Smooth muscle cell (in vitro differentiated cells): Measurements from ENCODE around the gene FAM219A. TPM values are rescaled to one million over a fixed set of nuclear protein-coding genes. Genes with fewer than 3 reads are reported as not detected.
A peak's percentile ranks its signal among the peaks of the same experiment; 100 is the strongest.

ENCODE experiments used
- DNase-seq: peaks from one replicate; lab custom pipeline; 2025; ENCODE audit not compliant: unreplicated experiment; lab: John Stamatoyannopoulos, UW
- H2AFZ ChIP-seq: fragments of 200-600 bp; sonication (generic); 2 replicates; pipeline ENCODE4 v1.6.0; 2016; ENCODE audit warnings: antibody characterized with exemption, low read depth, mild to moderate bottlenecking
- H3F3A ChIP-seq: fragments of 200-600 bp; sonication (generic); 2 replicates; pipeline ENCODE4 v1.6.0; 2017; ENCODE audit warnings: antibody characterized with exemption, low read depth
- H3K27ac ChIP-seq: fragments of 200-600 bp; sonication (generic); 2 replicates; pipeline ENCODE4 v1.5.1; 2016; ENCODE audit warnings: low read depth, mild to moderate bottlenecking
- H3K27me3 ChIP-seq: fragments of 200-600 bp; sonication (generic); 2 replicates; pipeline ENCODE4 v1.6.1; 2016; ENCODE audit warnings: low read depth, mild to moderate bottlenecking
- H3K36me3 ChIP-seq: fragments of 200-600 bp; sonication (generic); 2 replicates; pipeline ENCODE4 v1.5.1; 2016; ENCODE audit warnings: low read depth
- H3K4me1 ChIP-seq: fragments of 200-600 bp; sonication (generic); 2 replicates; pipeline ENCODE4 v1.5.1; 2016; ENCODE audit warnings: low read depth
- H3K4me2 ChIP-seq: fragments of 200-600 bp; sonication (generic); 2 replicates; pipeline ENCODE4 v1.6.0; 2016; ENCODE audit warnings: mild to moderate bottlenecking
- H3K4me3 ChIP-seq: fragments of 200-600 bp; sonication (generic); 2 replicates; pipeline ENCODE4 v1.5.1; 2016; ENCODE audit warnings: mild to moderate bottlenecking
- H3K79me2 ChIP-seq: fragments of 200-600 bp; sonication (generic); 2 replicates; pipeline ENCODE4 v1.6.0; 2016; ENCODE audit warnings: low read depth, mild to moderate bottlenecking
- H3K9ac ChIP-seq: fragments of 200-600 bp; sonication (generic); 2 replicates; pipeline ENCODE4 v1.6.0; 2016; ENCODE audit warnings: low read depth
- H3K9me3 ChIP-seq: fragments of 200-600 bp; sonication (generic); replicated peaks from 2 replicates; pipeline ENCODE4 v1.5.1; 2016; ENCODE audit warnings: low read depth
- H4K20me1 ChIP-seq: fragments of 200-600 bp; sonication (generic); 2 replicates; pipeline ENCODE4 v1.6.0; 2016; ENCODE audit warnings: low read depth
- WGBS: methylation state at CpG from one replicate; pipeline ENCODE4 v1.1.7; 2016; ENCODE audit warnings: low lambda C conversion rate; 5-methylcytosine and 5-hydroxymethylcytosine counted together
- polyA plus RNA-seq: library from polyadenylated mRNA; unstranded; fragments of >200 nt; fragmentation: Nextera tagmentation; extraction: Ambion mirVana; gene quantifications from 2 replicates; pipeline ENCODE4 v1.2.1, GENCODE V29; 2016
- total RNA-seq: library from RNA; depleted of rRNA; stranded (reverse); fragments of >200 nt; gene quantifications from 2 replicates; pipeline ENCODE4 v1.2.3, GENCODE V29; 2014
- TF ChIP-seq, protein P1 (sequence below): fragments of 200-600 bp; sonication (generic); IDR thresholded peaks from 2 replicates; pipeline ENCODE4 v1.5.1; 2017; ENCODE audit warnings: borderline replicate concordance, mild to moderate bottlenecking, antibody characterized with exemption; ENCODE audit not compliant: insufficient read depth, poor library complexity, severe bottlenecking

FAM219A gene
- total and polyA plus RNA-seq, 2 experiments from 2014 or later = 13.3 to 29.5 TPM

DNA sequence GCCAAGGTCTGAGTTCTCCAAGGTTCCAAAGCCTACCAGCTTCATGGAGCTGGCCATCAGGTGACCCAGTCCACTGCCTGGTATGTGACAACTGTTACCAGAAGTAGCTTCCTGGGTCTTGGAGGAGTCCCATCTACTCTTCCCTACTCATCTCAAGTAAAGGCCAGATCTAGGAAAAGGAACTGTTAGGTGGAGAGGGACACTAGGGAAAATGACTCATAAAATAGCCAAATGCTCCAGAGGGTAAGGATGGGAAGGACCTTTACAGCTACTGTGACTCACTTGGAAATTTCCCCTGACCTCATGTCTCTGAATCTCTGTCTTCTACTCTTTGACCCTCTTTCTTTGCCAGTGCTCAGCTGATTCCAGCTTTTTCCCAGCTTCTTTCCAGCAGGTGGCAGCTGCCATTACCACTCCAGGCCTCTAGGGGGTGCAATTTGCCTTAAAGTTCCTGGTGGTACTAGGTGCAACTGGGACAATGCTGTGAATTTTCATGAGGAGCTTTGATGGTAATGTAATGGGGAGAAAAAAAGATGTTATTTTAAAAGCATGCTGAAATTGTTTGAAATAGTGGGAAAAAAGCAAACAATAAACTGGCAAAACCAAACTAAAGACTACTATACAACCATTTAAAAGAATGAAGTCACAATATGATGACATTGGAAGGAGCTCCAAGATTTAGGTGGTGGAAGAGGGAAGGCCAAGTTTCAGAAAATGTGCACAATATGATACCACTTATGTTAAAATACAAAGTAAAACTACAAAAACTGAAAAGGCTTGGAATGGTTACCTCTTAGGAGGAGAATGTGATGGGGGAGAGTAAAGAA lies 54.6 kb downstream of the FAM219A start:
- Histone ChIP-seq H3K9ac (no peak overlapping the region), H3K27me3 (no peaks in the 10 kb centered on the region), H2AFZ (no peak overlapping the region), H3K27ac (no peak overlapping the region), H3K79me2 (no peaks in the 10 kb centered on the region), H3K36me3 (no peaks in the 10 kb centered on the region), H3K4me2 (no peak overlapping the region), H3K9me3 (no peaks in the 10 kb centered on the region), H3K4me1 (no peaks in the 10 kb centered on the region), H4K20me1 (peaks cover 82% of the 10 kb centered on the region), H3K4me3 (no peak overlapping the region), H3F3A (no peaks in the 10 kb centered on the region)
- TF ChIP-seq, protein P1, sequence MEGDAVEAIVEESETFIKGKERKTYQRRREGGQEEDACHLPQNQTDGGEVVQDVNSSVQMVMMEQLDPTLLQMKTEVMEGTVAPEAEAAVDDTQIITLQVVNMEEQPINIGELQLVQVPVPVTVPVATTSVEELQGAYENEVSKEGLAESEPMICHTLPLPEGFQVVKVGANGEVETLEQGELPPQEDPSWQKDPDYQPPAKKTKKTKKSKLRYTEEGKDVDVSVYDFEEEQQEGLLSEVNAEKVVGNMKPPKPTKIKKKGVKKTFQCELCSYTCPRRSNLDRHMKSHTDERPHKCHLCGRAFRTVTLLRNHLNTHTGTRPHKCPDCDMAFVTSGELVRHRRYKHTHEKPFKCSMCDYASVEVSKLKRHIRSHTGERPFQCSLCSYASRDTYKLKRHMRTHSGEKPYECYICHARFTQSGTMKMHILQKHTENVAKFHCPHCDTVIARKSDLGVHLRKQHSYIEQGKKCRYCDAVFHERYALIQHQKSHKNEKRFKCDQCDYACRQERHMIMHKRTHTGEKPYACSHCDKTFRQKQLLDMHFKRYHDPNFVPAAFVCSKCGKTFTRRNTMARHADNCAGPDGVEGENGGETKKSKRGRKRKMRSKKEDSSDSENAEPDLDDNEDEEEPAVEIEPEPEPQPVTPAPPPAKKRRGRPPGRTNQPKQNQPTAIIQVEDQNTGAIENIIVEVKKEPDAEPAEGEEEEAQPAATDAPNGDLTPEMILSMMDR = peak; percentile 98
- DNase-seq = peak; percentile 7

DNA sequence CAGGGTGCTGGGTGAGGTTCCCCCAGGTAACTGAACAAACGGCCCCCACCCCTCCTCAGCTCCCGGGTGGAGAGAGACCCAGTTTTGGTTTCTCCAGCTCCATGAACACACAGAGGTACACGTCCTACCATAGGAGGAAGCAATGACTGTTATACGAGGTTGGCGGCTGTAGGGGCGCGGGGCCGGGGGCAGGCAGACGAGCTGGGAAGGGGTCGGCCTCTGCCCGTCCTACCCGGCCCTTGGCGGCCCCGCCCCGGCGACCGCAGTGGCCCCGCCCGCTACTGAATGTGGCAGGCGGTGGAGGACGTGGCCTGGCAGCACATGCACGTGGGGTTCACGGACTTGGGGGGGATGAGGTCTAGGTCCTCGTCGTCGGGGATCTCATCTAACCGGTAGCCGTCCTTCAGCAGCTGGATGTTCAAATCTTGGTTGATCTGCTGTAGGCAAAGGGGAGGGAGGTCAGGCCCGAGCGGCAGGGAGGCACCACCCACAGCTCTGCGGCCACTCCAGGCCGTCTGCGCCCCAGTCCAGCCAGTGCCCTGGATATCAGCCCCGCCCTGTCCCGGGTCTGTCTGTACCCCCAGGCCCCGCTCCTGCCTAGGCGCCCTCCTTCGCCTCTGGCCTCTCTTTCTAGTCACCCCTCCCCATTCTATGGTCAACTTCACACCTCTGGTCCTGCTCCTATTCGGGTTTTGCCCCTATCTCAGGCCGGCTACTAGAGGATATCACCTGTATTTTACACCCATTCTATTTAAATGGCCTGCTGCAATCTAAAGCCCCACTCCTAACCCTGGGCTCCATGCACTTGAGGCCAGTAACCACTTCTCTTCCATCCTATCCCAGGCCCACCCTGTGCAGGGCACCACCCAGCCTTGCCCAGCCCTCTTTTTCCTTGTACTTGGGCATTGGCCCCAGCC lies 57.4 kb downstream of the FAM219A start:
- Histone ChIP-seq H3F3A (no peaks in the 10 kb centered on the region), H3K4me3 (no peak overlapping the region), H3K4me1 (no peaks in the 10 kb centered on the region), H2AFZ (no peak overlapping the region), H3K79me2 (no peaks in the 10 kb centered on the region), H3K27ac (no peak overlapping the region), H3K9me3 (no peaks in the 10 kb centered on the region), H4K20me1 (peaks cover 71% of the 10 kb centered on the region), H3K27me3 (no peaks in the 10 kb centered on the region), H3K36me3 (no peaks in the 10 kb centered on the region), H3K9ac (no peak overlapping the region), H3K4me2 (no peak overlapping the region)
- TF ChIP-seq, protein P1 = no peak
- DNase-seq = no peak
- WGBS = 92% methylated on average over 22 of the region's 40 CpGs

DNA sequence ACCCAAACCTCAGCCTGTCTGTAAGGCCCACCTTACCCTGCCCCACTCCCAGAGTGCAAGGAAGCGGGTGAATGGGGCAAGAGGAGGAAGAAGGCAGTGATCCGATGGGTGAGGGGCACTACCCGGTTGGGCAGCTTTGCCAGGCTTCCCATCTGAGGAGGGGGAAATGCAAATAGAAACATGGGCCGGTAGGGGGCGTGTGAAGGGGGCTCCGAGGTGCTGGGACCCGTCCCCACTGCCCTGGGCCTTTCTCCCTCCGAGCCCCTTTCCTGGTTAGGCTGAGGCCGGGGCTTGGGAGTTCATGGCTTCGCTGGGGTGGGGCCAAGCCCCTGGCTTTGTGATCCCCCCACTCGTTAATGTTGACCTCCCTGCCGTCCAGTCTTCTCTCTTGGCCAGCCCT lies 58.1 kb downstream of the FAM219A start:
- 81% methylated on average over 12 of the region's 12 CpGs for WGBS
- H4K20me1 ChIP-seq = peaks cover 69% of the 10 kb centered on the region
- TF ChIP-seq, protein P1 = no peak
- no peaks in the 10 kb centered on the region for H3K4me1 ChIP-seq
- H3K9me3 ChIP-seq = no peaks in the 10 kb centered on the region
- H3K79me2 ChIP-seq = no peaks in the 10 kb centered on the region
- H3K4me3 ChIP-seq = no peak overlapping the region
- no peak for DNase-seq
- H3K27me3 ChIP-seq = no peaks in the 10 kb centered on the region
- no peak overlapping the region for H3K9ac ChIP-seq
- no peak overlapping the region for H3K27ac ChIP-seq
- H3F3A ChIP-seq = no peaks in the 10 kb centered on the region
- no peak overlapping the region for H3K4me2 ChIP-seq
- no peaks in the 10 kb centered on the region for H3K36me3 ChIP-seq
- H2AFZ ChIP-seq = no peak overlapping the region
